Endodermal cell (in vitro differentiated cells): ENCODE measurements around the gene SGCE. TPM values are rescaled to one million over a fixed set of nuclear protein-coding genes. Genes with fewer than 3 reads are reported as not detected.

Experiments
- DNase-seq: peaks from one replicate; pipeline ENCODE4 v3.0.0-alpha.2; 2017
- H3K27ac ChIP-seq: 2 replicates; pipeline ENCODE4 v1.5.1; 2013; ENCODE audit warnings: mild to moderate bottlenecking, low read depth, low read length, moderate library complexity
- H3K27me3 ChIP-seq: 2 replicates; pipeline ENCODE4 v1.6.1; 2013; ENCODE audit warnings: mild to moderate bottlenecking, low read length, moderate library complexity; ENCODE audit not compliant: insufficient read depth, control insufficient read depth, poor library complexity, severe bottlenecking
- H3K36me3 ChIP-seq: 2 replicates; pipeline ENCODE4 v1.7.0; 2013; ENCODE audit warnings: mild to moderate bottlenecking, low read length, moderate library complexity; ENCODE audit not compliant: control insufficient read depth, insufficient read depth
- H3K4me1 ChIP-seq: one replicate; pipeline ENCODE4 v1.7.0; 2013; ENCODE audit warnings: low read length; ENCODE audit not compliant: control insufficient read depth, insufficient read depth
- H3K4me3 ChIP-seq: 2 replicates; pipeline ENCODE4 v1.5.1; 2013; ENCODE audit warnings: mild to moderate bottlenecking, low read length, moderate library complexity
- H3K9ac ChIP-seq: 2 replicates; pipeline ENCODE4 v1.6.1; 2013; ENCODE audit warnings: mild to moderate bottlenecking, low read length, moderate library complexity; ENCODE audit not compliant: poor library complexity, severe bottlenecking; ENCODE audit errors: extremely low read depth
- H3K9me3 ChIP-seq: 2 replicates; pipeline ENCODE4 v1.6.1; 2013; ENCODE audit warnings: mild to moderate bottlenecking, low read length, moderate library complexity; ENCODE audit not compliant: control insufficient read depth
- H3K27ac Mint-ChIP-seq: 2 replicates; pipeline ENCODE4 v1.8.0; 2020; ENCODE audit warnings: mixed read lengths
- H3K27me3 Mint-ChIP-seq: 2 replicates; pipeline ENCODE4 v1.8.0; 2021; ENCODE audit warnings: mild to moderate bottlenecking, mixed read lengths; ENCODE audit not compliant: insufficient read depth
- H3K36me3 Mint-ChIP-seq: 2 replicates; pipeline ENCODE4 v1.8.0; 2020; ENCODE audit warnings: low read depth, mixed read lengths
- H3K4me1 Mint-ChIP-seq: 2 replicates; pipeline ENCODE4 v1.8.0; 2020; ENCODE audit warnings: mixed read lengths
- H3K4me3 Mint-ChIP-seq: 2 replicates; pipeline ENCODE4 v1.8.0; 2020; ENCODE audit warnings: mild to moderate bottlenecking, moderate library complexity, mixed read lengths
- H3K9me3 Mint-ChIP-seq: 2 replicates; pipeline ENCODE4 v1.8.0; 2020; ENCODE audit warnings: mild to moderate bottlenecking, mixed read lengths
- WGBS, 2 experiments: methylation state at CpG; one replicate each; pipeline versions ENCODE4 v1.1.5 to v1.1.7; 2013; ENCODE audit warnings: missing lambda C conversion rate in 2 of 2, mixed read lengths in 1 of 2; ENCODE audit not compliant: insufficient coverage in 1 of 2, insufficient read length in 1 of 2; 5-methylcytosine and 5-hydroxymethylcytosine counted together
- total RNA-seq, 2 donors: library from RNA; stranded (reverse); fragmentation: NEBNext Ultra II Directional in 1 of 2; extraction: Animal tissue kit (Norgen Biotek cat#: 25700) in 1 of 2; gene quantifications; 2 replicates in 1 of 2; 3 replicates in 1 of 2; pipeline ENCODE4 v1.2.1, GENCODE V29; 2021
- TF ChIP-seq, protein P1 (sequence below): fragments of 200-600 bp; sonication (generic); conservative IDR thresholded peaks from 2 replicates; pipeline ENCODE4 v1.5.0; 2021; ENCODE audit warnings: antibody characterized with exemption, mild to moderate bottlenecking

The SGCE gene
- total RNA-seq, 2 donors from 2014 or later: 40.9 to 45.9 TPM

DNA sequence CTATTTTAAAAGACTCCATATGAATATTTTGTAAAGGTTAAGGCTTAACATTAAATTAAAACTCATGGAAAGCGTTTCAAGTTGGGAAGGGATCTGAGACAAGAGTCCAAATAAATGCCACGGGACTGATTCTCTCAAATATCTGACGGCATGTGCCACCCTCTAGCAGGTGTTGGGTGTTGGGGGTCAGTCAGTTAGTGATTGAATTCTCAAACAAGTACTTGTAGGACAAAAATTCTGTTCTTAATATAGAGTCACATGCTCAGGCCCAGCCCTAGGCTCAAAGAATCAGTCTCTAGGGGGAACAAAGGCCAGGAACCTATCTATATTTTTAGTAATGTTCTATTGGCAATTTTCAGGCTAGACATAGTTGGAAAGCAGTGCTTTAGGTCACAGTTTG, 39.1 kb downstream of the SGCE start:
- Mint-ChIP-seq H3K4me1 (no peaks in the 10 kb centered on the region), H3K27me3 (no peaks in the 10 kb centered on the region), H3K27ac (no peak overlapping the region), H3K9me3 (no peaks in the 10 kb centered on the region), H3K4me3 (no peak overlapping the region), H3K36me3 (no peaks in the 10 kb centered on the region)
- no peak for DNase-seq
- Histone ChIP-seq H3K4me1 (no peaks in the 10 kb centered on the region), H3K4me3 (no peak overlapping the region), H3K36me3 (no peaks in the 10 kb centered on the region), H3K9me3 (no peaks in the 10 kb centered on the region), H3K27ac (no peak overlapping the region), H3K9ac (no peak overlapping the region), H3K27me3 (no peaks in the 10 kb centered on the region)
- TF ChIP-seq, protein P1, sequence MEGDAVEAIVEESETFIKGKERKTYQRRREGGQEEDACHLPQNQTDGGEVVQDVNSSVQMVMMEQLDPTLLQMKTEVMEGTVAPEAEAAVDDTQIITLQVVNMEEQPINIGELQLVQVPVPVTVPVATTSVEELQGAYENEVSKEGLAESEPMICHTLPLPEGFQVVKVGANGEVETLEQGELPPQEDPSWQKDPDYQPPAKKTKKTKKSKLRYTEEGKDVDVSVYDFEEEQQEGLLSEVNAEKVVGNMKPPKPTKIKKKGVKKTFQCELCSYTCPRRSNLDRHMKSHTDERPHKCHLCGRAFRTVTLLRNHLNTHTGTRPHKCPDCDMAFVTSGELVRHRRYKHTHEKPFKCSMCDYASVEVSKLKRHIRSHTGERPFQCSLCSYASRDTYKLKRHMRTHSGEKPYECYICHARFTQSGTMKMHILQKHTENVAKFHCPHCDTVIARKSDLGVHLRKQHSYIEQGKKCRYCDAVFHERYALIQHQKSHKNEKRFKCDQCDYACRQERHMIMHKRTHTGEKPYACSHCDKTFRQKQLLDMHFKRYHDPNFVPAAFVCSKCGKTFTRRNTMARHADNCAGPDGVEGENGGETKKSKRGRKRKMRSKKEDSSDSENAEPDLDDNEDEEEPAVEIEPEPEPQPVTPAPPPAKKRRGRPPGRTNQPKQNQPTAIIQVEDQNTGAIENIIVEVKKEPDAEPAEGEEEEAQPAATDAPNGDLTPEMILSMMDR: no peak
- WGBS, 2 experiments: 94 to 100% methylated on average over 3 of the region's 3 CpGs

- Mint-ChIP-seq H3K27ac (no peak overlapping the region), H3K4me1 (no peaks in the 10 kb centered on the region), H3K4me3 (no peak overlapping the region), H3K9me3 (no peaks in the 10 kb centered on the region), H3K27me3 (no peaks in the 10 kb centered on the region), H3K36me3 (no peaks in the 10 kb centered on the region)
- Histone ChIP-seq H3K36me3 (no peaks in the 10 kb centered on the region), H3K4me3 (no peak overlapping the region), H3K27me3 (no peaks in the 10 kb centered on the region), H3K27ac (no peak overlapping the region), H3K9me3 (no peaks in the 10 kb centered on the region), H3K4me1 (no peaks in the 10 kb centered on the region), H3K9ac (no peak overlapping the region)
- no peak for DNase-seq
- TF ChIP-seq, protein P1: no peak
- WGBS, 2 experiments: 97% methylated on average over 1 of the region's 1 CpG; no CpG with 5 or more reads in 1 of the 2 experiments
Observed at GRCh38 chr7:94615666-94616065, 40.3 kb downstream of the SGCE start.

DNA sequence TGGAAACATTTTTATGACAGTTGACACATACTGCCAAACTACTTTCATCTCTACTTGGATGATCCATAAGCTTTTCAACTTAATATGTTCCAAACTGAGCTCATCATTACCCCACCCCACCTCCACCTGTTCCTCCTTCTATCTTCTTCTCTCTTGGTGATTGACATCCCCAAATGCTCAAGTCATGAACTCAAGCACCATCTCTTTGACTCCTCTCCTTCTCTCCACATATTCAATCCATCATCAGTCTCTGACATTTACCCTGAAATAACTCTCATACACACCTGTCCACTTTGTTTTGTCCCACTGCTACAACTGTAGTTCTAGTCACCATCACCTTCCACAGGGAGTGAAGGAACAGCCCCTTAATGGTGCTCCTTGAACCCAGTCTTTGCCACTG, 43.3 kb downstream of the SGCE start:
- no peak overlapping the region for H3K27ac ChIP-seq
- TF ChIP-seq, protein P1: no peak

More for the DNA sequence above, 43.3 kb downstream of the SGCE start:
- Histone ChIP-seq H3K27me3 (no peaks in the 10 kb centered on the region), H3K4me3 (no peak overlapping the region), H3K9ac (no peak overlapping the region), H3K4me1 (no peaks in the 10 kb centered on the region), H3K36me3 (no peaks in the 10 kb centered on the region), H3K9me3 (no peaks in the 10 kb centered on the region)
- H3K9me3 Mint-ChIP-seq: no peaks in the 10 kb centered on the region
- no peaks in the 10 kb centered on the region for H3K4me1 Mint-ChIP-seq
- no peak overlapping the region for H3K4me3 Mint-ChIP-seq
- no peaks in the 10 kb centered on the region for H3K27me3 Mint-ChIP-seq
- no peak overlapping the region for H3K27ac Mint-ChIP-seq
- peaks cover 2% of the 10 kb centered on the region for H3K36me3 Mint-ChIP-seq
- DNase-seq: no peak
